ENCODE data around the gene FMN2.

FMN2 gene

DNA sequence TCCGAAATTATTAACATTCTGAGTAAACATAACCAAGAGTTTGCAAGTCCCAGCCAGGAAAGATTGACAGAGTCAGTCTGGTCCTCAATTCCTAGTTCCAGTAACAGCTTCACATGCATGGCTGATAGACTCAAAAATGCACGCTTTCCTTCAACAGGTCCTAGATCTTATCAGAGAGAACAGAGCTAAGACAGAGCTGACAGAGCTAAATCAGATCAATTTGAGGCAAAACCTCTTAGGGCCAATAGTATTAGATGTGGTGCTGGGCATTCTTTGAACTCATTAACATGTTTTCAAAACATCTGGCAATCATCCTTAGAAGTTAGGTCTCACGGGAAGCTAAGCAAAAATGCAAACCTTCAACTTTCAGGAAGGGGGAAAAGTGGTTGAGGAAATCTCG is 406.2 kb downstream of the FMN2 start:
- H3K27me3 ChIP-seq (ENCODE audit: control insufficient read depth, insufficient read depth, low read length): no peaks in the 10 kb centered on the region
- H3K4me1 ChIP-seq: no peaks in the 10 kb centered on the region
- peak overlapping the region; percentile 12 for H3K4me2 ChIP-seq (ENCODE audit: low read length)
- H2AFZ ChIP-seq: no peak overlapping the region
- H3K79me2 ChIP-seq: no peaks in the 10 kb centered on the region
- H3K27ac ChIP-seq: no peak overlapping the region
- no peak overlapping the region for H3K4me3 ChIP-seq (ENCODE audit: low read depth, low read length)
- no peak overlapping the region for H3K9ac ChIP-seq
- no peaks in the 10 kb centered on the region for H3K36me3 ChIP-seq (ENCODE audit: control insufficient read depth, insufficient read depth, low read length)
- TF ChIP-seq, protein P1, sequence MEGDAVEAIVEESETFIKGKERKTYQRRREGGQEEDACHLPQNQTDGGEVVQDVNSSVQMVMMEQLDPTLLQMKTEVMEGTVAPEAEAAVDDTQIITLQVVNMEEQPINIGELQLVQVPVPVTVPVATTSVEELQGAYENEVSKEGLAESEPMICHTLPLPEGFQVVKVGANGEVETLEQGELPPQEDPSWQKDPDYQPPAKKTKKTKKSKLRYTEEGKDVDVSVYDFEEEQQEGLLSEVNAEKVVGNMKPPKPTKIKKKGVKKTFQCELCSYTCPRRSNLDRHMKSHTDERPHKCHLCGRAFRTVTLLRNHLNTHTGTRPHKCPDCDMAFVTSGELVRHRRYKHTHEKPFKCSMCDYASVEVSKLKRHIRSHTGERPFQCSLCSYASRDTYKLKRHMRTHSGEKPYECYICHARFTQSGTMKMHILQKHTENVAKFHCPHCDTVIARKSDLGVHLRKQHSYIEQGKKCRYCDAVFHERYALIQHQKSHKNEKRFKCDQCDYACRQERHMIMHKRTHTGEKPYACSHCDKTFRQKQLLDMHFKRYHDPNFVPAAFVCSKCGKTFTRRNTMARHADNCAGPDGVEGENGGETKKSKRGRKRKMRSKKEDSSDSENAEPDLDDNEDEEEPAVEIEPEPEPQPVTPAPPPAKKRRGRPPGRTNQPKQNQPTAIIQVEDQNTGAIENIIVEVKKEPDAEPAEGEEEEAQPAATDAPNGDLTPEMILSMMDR (IDR thresholded peaks at IDR 0.05): no peak
- H3K9me3 ChIP-seq (ENCODE audit: control insufficient read depth, low read length): no peaks in the 10 kb centered on the region

DNA sequence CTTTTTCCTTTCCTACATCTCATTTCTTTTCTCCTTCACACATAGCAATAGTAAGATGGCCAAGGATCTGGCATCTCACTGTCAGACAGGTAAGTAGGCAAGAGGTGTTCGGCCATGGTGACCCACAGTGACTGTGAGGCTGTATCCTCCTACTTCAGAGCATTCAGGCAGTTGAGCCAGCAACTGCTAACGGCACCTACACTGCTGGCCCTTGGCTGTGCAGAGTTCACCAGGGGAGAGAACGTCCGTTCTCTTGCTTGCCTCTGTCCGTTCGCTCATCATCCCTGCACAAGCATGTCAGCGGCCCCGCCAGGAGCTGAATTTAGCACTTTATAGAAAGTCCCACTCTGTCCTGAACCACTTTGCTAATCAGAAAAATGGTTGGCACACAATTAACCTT is 406.7 kb downstream of the FMN2 start:
- H3K9me3 ChIP-seq (ENCODE audit: control insufficient read depth, low read length): no peaks in the 10 kb centered on the region
- H3K27me3 ChIP-seq (ENCODE audit: control insufficient read depth, insufficient read depth, low read length): no peaks in the 10 kb centered on the region
- H3K36me3 ChIP-seq (ENCODE audit: control insufficient read depth, insufficient read depth, low read length): no peaks in the 10 kb centered on the region
- H3K4me3 ChIP-seq (ENCODE audit: low read depth, low read length): no peak overlapping the region
- TF ChIP-seq, protein P1 (IDR thresholded peaks at IDR 0.05): no peak
- H2AFZ ChIP-seq: no peak overlapping the region
- no peaks in the 10 kb centered on the region for H3K4me1 ChIP-seq
- peak overlapping the region; percentile 12 for H3K4me2 ChIP-seq (ENCODE audit: low read length)
- no peak overlapping the region for H3K9ac ChIP-seq
- no peaks in the 10 kb centered on the region for H3K79me2 ChIP-seq
- no peak overlapping the region for H3K27ac ChIP-seq

DNA sequence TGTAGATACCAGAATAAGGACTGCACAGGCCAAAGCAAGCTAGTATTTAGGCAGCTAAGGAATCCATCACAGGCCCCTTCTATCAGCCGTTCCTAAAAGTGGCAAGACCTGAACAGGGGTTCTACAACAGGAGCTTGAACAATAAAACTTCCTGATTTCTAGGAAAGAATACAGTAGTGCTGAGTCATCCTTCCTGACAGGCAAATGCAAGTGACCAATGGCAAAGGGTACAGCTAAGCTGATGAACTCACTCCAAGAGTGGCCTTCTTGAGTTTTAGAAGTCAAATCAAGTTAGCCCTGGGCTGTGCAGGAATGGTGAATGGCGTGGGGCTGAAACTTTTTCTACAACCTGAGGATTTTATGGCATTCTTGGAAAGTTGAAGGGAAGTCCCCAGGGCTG is 407.3 kb downstream of the FMN2 start:
- no peaks in the 10 kb centered on the region for H3K9me3 ChIP-seq (ENCODE audit: control insufficient read depth, low read length)
- H3K4me2 ChIP-seq (ENCODE audit: low read length): no peak overlapping the region
- TF ChIP-seq, protein P1 (IDR thresholded peaks at IDR 0.05): no peak
- no peak overlapping the region for H3K9ac ChIP-seq
- no peaks in the 10 kb centered on the region for H3K27me3 ChIP-seq (ENCODE audit: control insufficient read depth, insufficient read depth, low read length)
- H3K4me1 ChIP-seq: no peaks in the 10 kb centered on the region
- no peaks in the 10 kb centered on the region for H3K79me2 ChIP-seq
- no peak overlapping the region for H3K4me3 ChIP-seq (ENCODE audit: low read depth, low read length)
- H3K27ac ChIP-seq: no peak overlapping the region
- H3K36me3 ChIP-seq (ENCODE audit: control insufficient read depth, insufficient read depth, low read length): no peaks in the 10 kb centered on the region
- no peak overlapping the region for H2AFZ ChIP-seq

DNA sequence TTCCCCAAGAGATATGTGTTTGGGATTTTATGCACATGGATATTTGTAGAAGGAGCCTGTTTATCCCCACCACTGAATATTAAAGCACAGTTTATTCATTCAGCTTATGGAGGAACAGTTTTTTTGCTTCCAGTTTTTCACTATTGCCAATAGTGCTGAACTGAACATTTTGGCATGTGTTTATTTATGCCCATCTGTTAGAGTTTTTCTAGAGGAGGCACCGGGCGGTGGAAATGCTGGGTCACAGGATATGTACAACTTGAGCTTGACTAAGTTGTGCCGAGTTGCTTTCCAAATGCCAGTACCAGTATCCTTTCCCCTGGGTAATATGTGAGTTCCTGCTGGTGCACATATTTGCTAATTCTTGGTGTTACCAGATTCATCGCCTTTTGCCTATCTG is 409.0 kb downstream of the FMN2 start:
- Histone ChIP-seq H3K4me2 (ENCODE audit: low read length) (no peak overlapping the region), H3K79me2 (no peaks in the 10 kb centered on the region), H3K9ac (no peak overlapping the region), H3K27ac (no peak overlapping the region), H3K27me3 (ENCODE audit: control insufficient read depth, insufficient read depth, low read length) (no peaks in the 10 kb centered on the region), H3K4me1 (no peaks in the 10 kb centered on the region), H2AFZ (no peak overlapping the region), H3K4me3 (ENCODE audit: low read depth, low read length) (no peak overlapping the region), H3K36me3 (ENCODE audit: control insufficient read depth, insufficient read depth, low read length) (no peaks in the 10 kb centered on the region), H3K9me3 (ENCODE audit: control insufficient read depth, low read length) (no peaks in the 10 kb centered on the region)
- TF ChIP-seq, protein P1 (IDR thresholded peaks at IDR 0.05): no peak

DNA sequence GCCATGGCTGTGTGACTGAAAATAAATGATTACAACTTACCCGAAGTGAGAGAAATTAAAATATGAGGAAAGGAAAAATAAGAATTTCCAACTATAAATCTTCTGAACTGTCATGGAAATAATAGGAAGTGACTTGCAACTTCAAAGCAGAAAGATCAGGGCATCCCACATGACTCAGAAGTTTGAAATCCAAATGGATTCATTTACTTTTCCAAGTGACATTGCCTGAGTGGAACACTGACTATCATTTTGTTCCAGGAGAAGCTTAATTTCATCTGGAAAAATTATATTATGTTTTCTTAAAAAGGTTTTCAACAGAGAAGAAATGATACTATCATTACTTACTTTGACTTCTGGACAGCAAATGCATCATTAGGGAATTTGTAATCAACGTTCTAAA is 409.4 kb downstream of the FMN2 start:
- no peak overlapping the region for H3K9ac ChIP-seq
- no peaks in the 10 kb centered on the region for H3K36me3 ChIP-seq (ENCODE audit: control insufficient read depth, insufficient read depth, low read length)
- TF ChIP-seq, protein P1 (IDR thresholded peaks at IDR 0.05): no peak
- H3K27ac ChIP-seq: no peak overlapping the region
- no peaks in the 10 kb centered on the region for H3K9me3 ChIP-seq (ENCODE audit: control insufficient read depth, low read length)
- H3K4me2 ChIP-seq (ENCODE audit: low read length): no peak overlapping the region
- H3K79me2 ChIP-seq: no peaks in the 10 kb centered on the region
- no peaks in the 10 kb centered on the region for H3K4me1 ChIP-seq
- H3K27me3 ChIP-seq (ENCODE audit: control insufficient read depth, insufficient read depth, low read length): no peaks in the 10 kb centered on the region
- no peak overlapping the region for H2AFZ ChIP-seq
- H3K4me3 ChIP-seq (ENCODE audit: low read depth, low read length): no peak overlapping the region
